ENCODE measurements around the gene NEGR1. TPM values are rescaled to one million over a fixed set of nuclear protein-coding genes. Genes with fewer than 3 reads are reported as not detected.

Gene NEGR1
- total RNA-seq, 1 donor from 2014 or later: 9.7 TPM

GRCh38 chr1:71638081-71638766, 644.1 kb downstream of the NEGR1 start:
- Histone ChIP-seq H3K36me3 (no peaks in the 10 kb centered on the region), H3K27ac (replicated peaks) (peak overlapping the region; percentile 53), H3K9me3 (replicated peaks) (peaks cover 10% of the 10 kb centered on the region), H3K27me3 (ENCODE audit: low read depth) (no peaks in the 10 kb centered on the region), H3K4me1 (peaks cover 16% of the 10 kb centered on the region), H3K4me3 (no peak overlapping the region)
- no peak for TF ChIP-seq CTCF (IDR thresholded peaks at IDR 0.05; ENCODE audit: borderline replicate concordance)
- no peak for DNase-seq
- intact Hi-C loops (cut with micrococcal nuclease): no loop called here

DNA sequence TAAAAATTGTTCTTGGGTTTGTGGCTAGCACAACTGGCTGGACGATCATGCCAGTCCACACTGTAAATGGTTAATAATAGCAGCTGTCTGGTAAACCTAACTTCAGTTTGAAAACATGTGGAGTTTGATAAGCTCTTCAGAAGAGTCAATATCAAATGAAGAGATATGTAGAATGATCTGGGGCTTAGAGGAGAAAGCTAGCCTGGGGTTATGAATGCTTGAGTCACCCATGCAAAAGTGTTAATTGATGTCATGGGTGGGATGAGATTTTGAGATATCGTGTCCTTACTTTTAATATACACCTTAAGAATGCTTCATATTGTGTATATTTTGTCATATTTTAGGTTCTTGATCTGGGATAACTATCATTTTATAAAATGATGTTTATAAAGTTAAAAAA, 646.8 kb downstream of the NEGR1 start:
- no peak for TF ChIP-seq CTCF (IDR thresholded peaks at IDR 0.05; ENCODE audit: borderline replicate concordance)
- H3K27me3 ChIP-seq (ENCODE audit: low read depth): no peaks in the 10 kb centered on the region
- H3K36me3 ChIP-seq: no peaks in the 10 kb centered on the region
- H3K9me3 ChIP-seq (replicated peaks): peaks cover 10% of the 10 kb centered on the region
- intact Hi-C loops (cut with micrococcal nuclease): no loop called here
- no peak for DNase-seq
- peaks cover 11% of the 10 kb centered on the region for H3K4me1 ChIP-seq
- H3K27ac ChIP-seq (replicated peaks): no peak overlapping the region
- no peak overlapping the region for H3K4me3 ChIP-seq

GRCh38 chr1:71634159-71634558, 648.2 kb downstream of the NEGR1 start:
- no peak overlapping the region for H3K27ac ChIP-seq (replicated peaks)
- H3K27me3 ChIP-seq (ENCODE audit: low read depth): no peaks in the 10 kb centered on the region
- intact Hi-C loops (cut with micrococcal nuclease): no loop called here
- no peak for DNase-seq
- H3K36me3 ChIP-seq: no peaks in the 10 kb centered on the region
- H3K9me3 ChIP-seq (replicated peaks): peaks cover 10% of the 10 kb centered on the region
- TF ChIP-seq CTCF (IDR thresholded peaks at IDR 0.05; ENCODE audit: borderline replicate concordance): no peak
- H3K4me1 ChIP-seq: peaks cover 11% of the 10 kb centered on the region
- no peak overlapping the region for H3K4me3 ChIP-seq

GRCh38 chr1:71630073-71630472, 652.3 kb downstream of the NEGR1 start:
- Histone ChIP-seq H3K27me3 (ENCODE audit: low read depth) (no peaks in the 10 kb centered on the region), H3K27ac (replicated peaks) (no peak overlapping the region), H3K36me3 (no peaks in the 10 kb centered on the region), H3K4me3 (no peak overlapping the region), H3K4me1 (no peaks in the 10 kb centered on the region), H3K9me3 (replicated peaks) (peaks cover 16% of the 10 kb centered on the region)
- no peak for DNase-seq
- TF ChIP-seq CTCF (IDR thresholded peaks at IDR 0.05; ENCODE audit: borderline replicate concordance): no peak
- intact Hi-C loops (cut with micrococcal nuclease): no loop called here

GRCh38 chr1:71625004-71625403, 657.3 kb downstream of the NEGR1 start:
- no peaks in the 10 kb centered on the region for H3K4me1 ChIP-seq
- intact Hi-C loops (cut with micrococcal nuclease): no loop called here
- H3K27ac ChIP-seq (replicated peaks): no peak overlapping the region
- H3K27me3 ChIP-seq (ENCODE audit: low read depth): no peaks in the 10 kb centered on the region
- H3K36me3 ChIP-seq: no peaks in the 10 kb centered on the region
- peaks cover 13% of the 10 kb centered on the region for H3K9me3 ChIP-seq (replicated peaks)
- H3K4me3 ChIP-seq: no peak overlapping the region
- TF ChIP-seq CTCF (IDR thresholded peaks at IDR 0.05; ENCODE audit: borderline replicate concordance): no peak
- DNase-seq: no peak

All from left ventricle myocardium inferior (tissue), 1 donor.